ENCODE data around the gene SLC22A2.

The SLC22A2 gene

DNA sequence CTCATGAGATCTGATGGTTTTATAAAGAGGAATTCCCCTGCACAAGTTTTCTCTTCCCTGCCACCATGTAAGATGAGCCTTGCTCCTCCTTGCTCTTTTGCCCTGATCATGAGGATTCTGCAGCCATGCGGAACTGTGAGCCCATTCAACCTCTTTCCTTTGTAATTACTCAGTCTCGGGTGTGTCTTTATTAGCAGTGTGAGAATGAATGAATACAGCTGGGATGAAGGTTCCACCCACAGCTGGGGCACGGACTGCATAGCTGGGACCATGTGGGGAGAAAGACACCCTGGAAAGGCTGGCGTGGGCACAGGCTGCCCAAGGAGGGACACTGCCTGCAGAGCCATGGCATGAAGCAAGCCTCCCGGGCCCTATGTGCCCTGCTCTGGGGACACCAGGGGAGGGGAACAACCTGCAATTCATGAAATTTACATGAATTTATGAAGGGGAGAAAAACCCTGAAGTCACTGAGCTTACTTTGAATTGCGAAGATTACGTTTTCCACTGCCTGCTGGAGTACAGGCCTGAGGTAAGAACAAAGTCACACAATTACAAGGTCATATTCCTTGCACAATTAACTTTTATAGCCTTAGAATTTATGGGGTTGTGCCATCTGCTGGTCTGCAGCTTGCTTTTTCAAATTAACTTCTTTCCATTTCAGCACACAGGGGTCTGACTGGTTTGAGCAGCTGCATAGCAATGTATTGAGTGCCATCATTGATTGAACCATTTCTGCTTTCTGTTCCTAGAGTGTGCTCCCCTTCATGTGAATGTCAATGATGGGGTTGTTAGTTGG is 90.8 kb downstream of the SLC22A2 start:
- TF ChIP-seq, protein P1, sequence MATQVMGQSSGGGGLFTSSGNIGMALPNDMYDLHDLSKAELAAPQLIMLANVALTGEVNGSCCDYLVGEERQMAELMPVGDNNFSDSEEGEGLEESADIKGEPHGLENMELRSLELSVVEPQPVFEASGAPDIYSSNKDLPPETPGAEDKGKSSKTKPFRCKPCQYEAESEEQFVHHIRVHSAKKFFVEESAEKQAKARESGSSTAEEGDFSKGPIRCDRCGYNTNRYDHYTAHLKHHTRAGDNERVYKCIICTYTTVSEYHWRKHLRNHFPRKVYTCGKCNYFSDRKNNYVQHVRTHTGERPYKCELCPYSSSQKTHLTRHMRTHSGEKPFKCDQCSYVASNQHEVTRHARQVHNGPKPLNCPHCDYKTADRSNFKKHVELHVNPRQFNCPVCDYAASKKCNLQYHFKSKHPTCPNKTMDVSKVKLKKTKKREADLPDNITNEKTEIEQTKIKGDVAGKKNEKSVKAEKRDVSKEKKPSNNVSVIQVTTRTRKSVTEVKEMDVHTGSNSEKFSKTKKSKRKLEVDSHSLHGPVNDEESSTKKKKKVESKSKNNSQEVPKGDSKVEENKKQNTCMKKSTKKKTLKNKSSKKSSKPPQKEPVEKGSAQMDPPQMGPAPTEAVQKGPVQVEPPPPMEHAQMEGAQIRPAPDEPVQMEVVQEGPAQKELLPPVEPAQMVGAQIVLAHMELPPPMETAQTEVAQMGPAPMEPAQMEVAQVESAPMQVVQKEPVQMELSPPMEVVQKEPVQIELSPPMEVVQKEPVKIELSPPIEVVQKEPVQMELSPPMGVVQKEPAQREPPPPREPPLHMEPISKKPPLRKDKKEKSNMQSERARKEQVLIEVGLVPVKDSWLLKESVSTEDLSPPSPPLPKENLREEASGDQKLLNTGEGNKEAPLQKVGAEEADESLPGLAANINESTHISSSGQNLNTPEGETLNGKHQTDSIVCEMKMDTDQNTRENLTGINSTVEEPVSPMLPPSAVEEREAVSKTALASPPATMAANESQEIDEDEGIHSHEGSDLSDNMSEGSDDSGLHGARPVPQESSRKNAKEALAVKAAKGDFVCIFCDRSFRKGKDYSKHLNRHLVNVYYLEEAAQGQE (IDR thresholded peaks at IDR 0.05; ENCODE audit: low read depth): no peak
- TF ChIP-seq YY1 (IDR thresholded peaks at IDR 0.05; ENCODE audit: low read depth): no peak

All from Ishikawa (cell line).